SK-N-MC (cell line): ENCODE data around the gene SPINK4.

Source experiments
- EZH2 ChIP-seq: fragments of 200-600 bp; sonication (generic); IDR thresholded peaks from one replicate; pipeline ENCODE4 v1.6.1; 2017; ENCODE audit warnings: antibody characterized with exemption
- FOXP2 ChIP-seq: optimal IDR thresholded peaks from 2 replicates; pipeline ENCODE3; 2011; ENCODE audit warnings: mild to moderate bottlenecking, moderate library complexity; ENCODE audit not compliant: insufficient read depth; ENCODE audit errors: extremely low read length, control extremely low read depth
- POLR2AphosphoS5 ChIP-seq: IDR thresholded peaks from 2 replicates; pipeline ENCODE4 v1.6.1; 2012; ENCODE audit warnings: mild to moderate bottlenecking, low read depth, low read length, borderline replicate concordance

DNA sequence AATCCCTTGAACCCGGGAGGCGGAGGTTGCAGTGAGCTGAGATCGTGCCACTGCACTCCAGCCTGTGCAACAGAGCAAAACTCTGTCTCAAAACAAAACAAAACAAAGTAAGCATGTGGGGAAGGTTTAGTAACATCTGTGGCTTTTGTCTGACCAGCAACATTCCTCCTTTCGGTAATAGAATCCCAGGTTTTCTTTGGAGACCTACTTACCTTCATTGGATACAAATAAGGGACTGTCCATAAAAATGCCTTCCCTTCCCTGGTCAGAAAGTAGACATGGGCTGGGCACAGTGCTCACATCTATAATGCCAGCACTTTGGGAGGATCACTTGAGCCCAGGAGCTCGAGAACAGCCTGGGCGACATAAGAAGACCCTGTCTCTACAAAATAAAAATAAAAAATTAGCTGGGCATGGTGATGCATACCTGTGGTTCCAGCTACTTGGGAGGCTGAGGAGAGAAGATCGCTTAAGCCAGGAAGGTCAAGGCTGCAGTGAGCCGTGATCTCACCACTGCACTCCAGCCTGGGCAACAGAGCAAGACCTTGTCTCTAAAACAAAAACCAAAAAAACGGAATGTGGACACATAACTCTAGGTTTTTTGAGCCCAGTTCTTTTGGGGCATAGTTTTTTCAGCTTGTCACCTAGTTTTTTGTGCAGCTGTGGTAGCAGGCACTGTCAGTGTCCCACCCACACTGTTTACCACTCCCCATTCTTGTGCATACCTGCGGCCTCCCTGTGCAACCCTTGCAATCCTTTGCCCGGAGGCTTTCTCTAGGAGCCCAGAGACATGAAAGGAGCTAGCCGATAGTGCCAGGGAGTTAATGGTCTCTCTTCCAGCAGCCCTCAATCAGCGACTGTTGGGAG, 9.0 kb upstream of the SPINK4 start:
- no peak for TF ChIP-seq POLR2AphosphoS5
- TF ChIP-seq EZH2 = no peak
- TF ChIP-seq FOXP2 = no peak
